HFF-Myc (cell line): ENCODE data around the gene HIF3A.
"Not testable (repeated sequence)": the region's sequence is repeated elsewhere in the genome, so short reads cannot be mapped to it uniquely, and the experiment has no call there.

Source experiments
- DNase-seq: peaks from one replicate; pipeline ENCODE4 v3.0.0-alpha.2; 2011; ENCODE audit warnings: low read depth; ENCODE audit errors: extremely low read depth
- H3K4me3 ChIP-seq: replicated peaks from 2 replicates; pipeline ENCODE4 v1.5.1; 2011; ENCODE audit warnings: low read depth, mild to moderate bottlenecking, control low read depth, low read length
- TF ChIP-seq, protein P1 (sequence below): IDR thresholded peaks from 2 replicates; pipeline ENCODE4 v1.5.1; 2012; ENCODE audit warnings: mild to moderate bottlenecking, low read depth, low read length, control low read depth; ENCODE audit errors: missing control alignments

The HIF3A gene

GRCh38 chr19:46265217-46265828, 31.5 kb upstream of the HIF3A start:
- no peak overlapping the region for H3K4me3 ChIP-seq
- TF ChIP-seq, protein P1, sequence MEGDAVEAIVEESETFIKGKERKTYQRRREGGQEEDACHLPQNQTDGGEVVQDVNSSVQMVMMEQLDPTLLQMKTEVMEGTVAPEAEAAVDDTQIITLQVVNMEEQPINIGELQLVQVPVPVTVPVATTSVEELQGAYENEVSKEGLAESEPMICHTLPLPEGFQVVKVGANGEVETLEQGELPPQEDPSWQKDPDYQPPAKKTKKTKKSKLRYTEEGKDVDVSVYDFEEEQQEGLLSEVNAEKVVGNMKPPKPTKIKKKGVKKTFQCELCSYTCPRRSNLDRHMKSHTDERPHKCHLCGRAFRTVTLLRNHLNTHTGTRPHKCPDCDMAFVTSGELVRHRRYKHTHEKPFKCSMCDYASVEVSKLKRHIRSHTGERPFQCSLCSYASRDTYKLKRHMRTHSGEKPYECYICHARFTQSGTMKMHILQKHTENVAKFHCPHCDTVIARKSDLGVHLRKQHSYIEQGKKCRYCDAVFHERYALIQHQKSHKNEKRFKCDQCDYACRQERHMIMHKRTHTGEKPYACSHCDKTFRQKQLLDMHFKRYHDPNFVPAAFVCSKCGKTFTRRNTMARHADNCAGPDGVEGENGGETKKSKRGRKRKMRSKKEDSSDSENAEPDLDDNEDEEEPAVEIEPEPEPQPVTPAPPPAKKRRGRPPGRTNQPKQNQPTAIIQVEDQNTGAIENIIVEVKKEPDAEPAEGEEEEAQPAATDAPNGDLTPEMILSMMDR, result peak; percentile 78
- peak; percentile 58 for DNase-seq

DNA sequence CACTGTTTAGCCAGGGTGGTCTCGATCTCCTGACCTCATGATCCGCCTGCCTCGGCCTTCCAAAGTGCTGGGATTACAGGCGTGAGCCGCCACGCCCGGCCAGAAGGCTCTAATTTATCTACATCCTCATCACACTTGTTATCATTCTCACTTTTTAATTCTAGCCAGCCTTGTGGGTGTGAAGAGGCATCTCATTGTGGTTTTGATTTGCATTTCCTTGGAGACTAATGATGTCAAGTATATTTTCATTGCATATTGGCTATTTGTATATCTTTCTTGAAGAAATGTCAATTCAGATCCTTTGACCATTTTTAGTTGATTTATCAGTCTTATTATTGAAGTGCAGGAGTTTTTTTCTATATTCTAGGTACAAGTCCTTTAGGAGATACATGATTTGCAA, 27.7 kb upstream of the HIF3A start:
- TF ChIP-seq, protein P1, result no peak
- DNase-seq, result no peak
- no peak overlapping the region for H3K4me3 ChIP-seq

- no peak for DNase-seq
- TF ChIP-seq, protein P1, result no peak
- H3K4me3 ChIP-seq, result no peak overlapping the region
Observed at GRCh38 chr19:46270521-46271256, 26.2 kb upstream of the HIF3A start.

- TF ChIP-seq, protein P1, result no peak
- DNase-seq, result no peak
- H3K4me3 ChIP-seq, result no peak overlapping the region
Observed at GRCh38 chr19:46271481-46272197, 25.2 kb upstream of the HIF3A start.

- DNase-seq, H3K4me3 ChIP-seq: not testable (repeated sequence)
Observed at GRCh38 chr19:46273931-46274330, 22.9 kb upstream of the HIF3A start.

- no peak overlapping the region for H3K4me3 ChIP-seq
- no peak for DNase-seq
- TF ChIP-seq, protein P1, result no peak
Observed at GRCh38 chr19:46279177-46279576, 17.7 kb upstream of the HIF3A start.

DNA sequence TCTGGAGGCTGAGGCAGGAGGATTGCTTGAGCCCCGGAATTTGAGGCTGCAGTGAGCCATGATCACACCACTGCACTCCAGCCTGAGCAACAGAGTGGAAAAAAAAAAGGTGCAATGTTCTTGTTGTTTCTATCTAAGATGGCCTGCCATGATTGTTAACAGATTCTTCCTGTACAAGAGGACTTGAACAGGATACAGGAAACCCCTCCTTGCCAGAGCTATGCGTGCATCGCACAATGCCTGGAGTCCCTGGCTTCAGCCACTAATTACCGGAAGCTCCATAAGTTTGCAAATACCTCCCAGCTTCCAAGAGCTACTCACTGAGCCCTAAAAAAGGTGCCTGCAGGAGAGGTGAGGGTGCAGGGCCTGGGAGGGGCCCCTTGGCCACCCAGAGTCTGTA, 13.1 kb upstream of the HIF3A start:
- TF ChIP-seq, protein P1, result no peak
- no peak overlapping the region for H3K4me3 ChIP-seq
- DNase-seq, result no peak
